Activated naive CD4-positive, alpha-beta T cell treated with anti-CD3 and anti-CD28 coated beads, Interleukin-2, amount 10 ng/mL, durations not matched to agents 5 hours and 36 hours (primary cell): ENCODE data around the gene NUSAP1. TPM values are rescaled to one million over a fixed set of nuclear protein-coding genes. Genes with fewer than 3 reads are reported as not detected.

Source experiments
- total RNA-seq, 2 experiments: library from RNA; stranded (reverse); gene quantifications; one replicate each; pipeline ENCODE4 v1.2.3, GENCODE V29; 2021

The NUSAP1 gene, protein sequence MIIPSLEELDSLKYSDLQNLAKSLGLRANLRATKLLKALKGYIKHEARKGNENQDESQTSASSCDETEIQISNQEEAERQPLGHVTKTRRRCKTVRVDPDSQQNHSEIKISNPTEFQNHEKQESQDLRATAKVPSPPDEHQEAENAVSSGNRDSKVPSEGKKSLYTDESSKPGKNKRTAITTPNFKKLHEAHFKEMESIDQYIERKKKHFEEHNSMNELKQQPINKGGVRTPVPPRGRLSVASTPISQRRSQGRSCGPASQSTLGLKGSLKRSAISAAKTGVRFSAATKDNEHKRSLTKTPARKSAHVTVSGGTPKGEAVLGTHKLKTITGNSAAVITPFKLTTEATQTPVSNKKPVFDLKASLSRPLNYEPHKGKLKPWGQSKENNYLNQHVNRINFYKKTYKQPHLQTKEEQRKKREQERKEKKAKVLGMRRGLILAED
- 100 to 1,000 TPM; 205 to 210 TPM for total RNA-seq

DNA sequence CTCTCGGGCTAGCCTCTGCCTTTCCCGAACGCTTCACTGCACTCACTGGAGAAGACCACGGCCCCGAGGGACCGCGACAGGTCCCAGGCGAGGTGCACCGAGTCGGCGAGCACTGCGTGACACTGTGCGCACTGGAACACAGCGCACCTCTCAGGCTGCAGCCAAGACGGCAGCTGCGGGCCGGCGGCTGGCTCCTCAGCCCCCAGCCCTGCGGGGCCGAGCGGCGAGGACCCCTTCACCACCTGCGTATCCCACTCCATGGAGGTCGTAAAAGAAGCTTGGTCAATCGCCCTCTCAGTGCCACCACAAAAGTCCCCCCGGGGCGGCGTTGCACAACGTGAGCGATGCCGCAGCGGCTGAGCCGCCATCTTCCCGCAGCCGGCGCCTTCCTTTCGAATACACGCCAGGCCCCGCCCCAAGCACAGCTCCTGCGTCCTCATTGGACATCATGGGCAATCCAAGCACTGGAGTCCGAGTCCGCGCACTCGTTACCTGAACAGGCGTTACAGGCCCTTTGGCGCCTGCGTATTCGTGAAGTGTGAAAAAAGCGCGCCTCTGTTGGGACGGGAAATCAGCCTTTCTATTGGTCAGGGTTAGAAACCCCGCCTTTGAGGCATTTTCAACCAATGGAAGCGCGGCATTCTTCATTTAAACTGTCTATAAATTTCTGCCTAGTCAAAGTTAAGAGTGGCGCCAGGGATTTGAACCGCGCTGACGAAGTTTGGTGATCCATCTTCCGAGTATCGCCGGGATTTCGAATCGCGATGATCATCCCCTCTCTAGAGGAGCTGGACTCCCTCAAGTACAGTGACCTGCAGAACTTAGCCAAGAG lies at the start of gene NUSAP1, which contains the start of gene OIP5:
Gene NUSAP1, plus strand, starts transcription at position 688 of the 832 bp plus-strand sequence. Its CDS starts 77 bp downstream, at position 765.
Gene OIP5, minus strand, starts transcription at position 398 of the 832 bp plus-strand sequence. Its CDS starts 30 bp downstream, at position 368.

DNA sequence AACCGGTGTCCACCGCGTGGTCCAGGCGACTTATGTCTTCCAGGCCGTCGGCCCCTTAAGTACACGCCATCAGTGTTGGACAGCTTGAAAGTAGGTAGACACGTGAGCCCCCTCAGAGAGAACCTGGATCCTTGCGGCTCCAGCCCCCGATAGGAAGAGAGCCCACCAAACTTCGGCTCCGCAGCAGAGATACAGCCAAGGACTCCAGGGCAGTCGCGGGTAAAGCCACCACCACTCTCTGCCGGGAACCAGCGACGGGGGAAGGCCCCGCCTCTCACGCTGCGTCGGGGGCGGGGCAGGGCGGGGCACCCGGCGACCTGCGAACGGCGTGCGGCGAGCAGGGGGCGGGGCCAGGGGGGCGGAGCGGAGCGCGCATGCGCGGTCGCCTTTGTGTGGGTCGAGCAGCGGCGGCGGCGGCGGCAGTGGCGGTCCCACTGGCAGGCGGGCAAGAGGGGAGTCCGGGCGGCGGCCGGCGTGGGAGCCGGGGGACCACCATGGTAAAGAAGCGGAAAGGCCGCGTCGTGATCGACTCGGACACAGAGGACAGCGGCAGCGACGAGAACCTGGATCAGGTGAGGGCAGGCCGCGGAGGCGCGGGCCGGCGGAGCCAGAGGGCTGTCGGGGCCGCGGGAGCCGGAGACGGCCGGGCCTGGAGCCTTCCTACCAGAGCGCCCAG lies 84.2 kb downstream of the NUSAP1 start, which contains the start of gene RTF1:
Gene RTF1, plus strand, starts transcription at position 354 of the 676 bp plus-strand sequence. Its CDS starts 21 bp downstream, at position 375.

Other genes with a start within 250 kb of the NUSAP1 start
- gene INO80, start 216.6 kb upstream of the NUSAP1 start, total RNA-seq = 10 to 100 TPM; 21.5 to 22.2 TPM
- not detected for gene EXD1, start 102.1 kb upstream of the NUSAP1 start, total RNA-seq
- 10 to 100 TPM; 65.9 to 72.7 TPM for gene CHP1, start 101.6 kb upstream of the NUSAP1 start, total RNA-seq
- gene OIP5, start 290 bp upstream of the NUSAP1 start, total RNA-seq = 10 to 100 TPM; 12.8 to 13.3 TPM
- 10 to 100 TPM; 10.8 to 13.2 TPM for gene NDUFAF1, start 69.6 kb downstream of the NUSAP1 start, total RNA-seq
- 10 to 100 TPM; 36.6 to 40.0 TPM for gene RTF1, start 84.2 kb downstream of the NUSAP1 start, total RNA-seq
- under 1 TPM; 0.19 to 0.33 TPM for gene ITPKA, start 161.0 kb downstream of the NUSAP1 start, total RNA-seq
- gene LTK, start 180.9 kb downstream of the NUSAP1 start, total RNA-seq = under 1 TPM; 0.13 to 0.17 TPM
- gene RPAP1, start 211.4 kb downstream of the NUSAP1 start, total RNA-seq = 10 to 100 TPM; 35.9 to 38.3 TPM
- 1 to 10 TPM; 1.3 to 1.9 TPM for gene TYRO3, start 226.3 kb downstream of the NUSAP1 start, total RNA-seq